BLaER1 treated with 17β-estradiol and CSF1 and Interleukin-3, amounts not matched to agents 10 nM and 100 nM (cell line): ENCODE measurements around the gene PRKCH.

Experiments used
- H3K27ac ChIP-seq, 11 experiments: shearing (Covaris generic); formaldehyde crosslinking; 2 replicates each; pipeline ENCODE4 v1.8.1; 2022
- H3K27me3 ChIP-seq, 11 experiments: shearing (Covaris generic); formaldehyde crosslinking; 2 replicates each; pipeline ENCODE4 v1.8.1; 2022
- H3K36me3 ChIP-seq, 11 experiments: shearing (Covaris generic); formaldehyde crosslinking; 2 replicates each; pipeline ENCODE4 v1.8.1; 2022
- H3K4me1 ChIP-seq, 10 experiments: shearing (Covaris generic); formaldehyde crosslinking; 2 replicates each; pipeline ENCODE4 v1.8.1; 2022
- H3K4me2 ChIP-seq, 11 experiments: shearing (Covaris generic); formaldehyde crosslinking; 2 replicates each; pipeline ENCODE4 v1.8.1; 2022
- H3K4me3 ChIP-seq, 10 experiments: shearing (Covaris generic); formaldehyde crosslinking; 2 replicates each; pipeline ENCODE4 v1.8.1; 2022
- H3K9ac ChIP-seq, 11 experiments: shearing (Covaris generic); formaldehyde crosslinking; 2 replicates each; pipeline ENCODE4 v1.8.1; 2022
- H3K9me3 ChIP-seq, 11 experiments: shearing (Covaris generic); formaldehyde crosslinking; replicated peaks in 1 of 11; 2 replicates each; pipeline ENCODE4 v1.8.1; 2022
- H4K20me1 ChIP-seq, 11 experiments: shearing (Covaris generic); formaldehyde crosslinking; 2 replicates each; pipeline ENCODE4 v1.8.1; 2022
- Cebpa-rat ChIP-seq, 11 experiments: shearing (Covaris generic); IDR thresholded peaks; 2 replicates each; pipeline ENCODE4 v1.8.1; 2022

PRKCH gene

GRCh38 chr14:61492474-61492873 is 171.1 kb downstream of the PRKCH start:
- Histone ChIP-seq H3K27ac (peak overlapping the region in 7 of 11 experiments; percentile 15 to 89 (median 70); a peak in 12 of 22 replicates), H3K4me3 (no peak overlapping the region), H4K20me1 (no peaks in the 10 kb centered on the region), H3K9me3 (peaks cover 0 to 6% (median 0%) of the 10 kb centered on the region in 11 experiments; a peak in 1 of 22 replicates), H3K4me1 (peaks cover 13 to 81% (median 52%) of the 10 kb centered on the region in 10 experiments), H3K27me3 (no peaks in the 10 kb centered on the region), H3K4me2 (peak overlapping the region in 7 of 11 experiments; percentile 49 to 83 (median 67); a peak in 14 of 22 replicates), H3K9ac (peak overlapping the region in 4 of 11 experiments; percentile 22 to 69 (median 58); a peak in 8 of 22 replicates), H3K36me3 (peaks cover 0 to 77% (median 20%) of the 10 kb centered on the region in 11 experiments; a peak in 11 of 22 replicates)
- no peak for TF ChIP-seq Cebpa-rat (IDR thresholded peaks at IDR 0.05)

DNA sequence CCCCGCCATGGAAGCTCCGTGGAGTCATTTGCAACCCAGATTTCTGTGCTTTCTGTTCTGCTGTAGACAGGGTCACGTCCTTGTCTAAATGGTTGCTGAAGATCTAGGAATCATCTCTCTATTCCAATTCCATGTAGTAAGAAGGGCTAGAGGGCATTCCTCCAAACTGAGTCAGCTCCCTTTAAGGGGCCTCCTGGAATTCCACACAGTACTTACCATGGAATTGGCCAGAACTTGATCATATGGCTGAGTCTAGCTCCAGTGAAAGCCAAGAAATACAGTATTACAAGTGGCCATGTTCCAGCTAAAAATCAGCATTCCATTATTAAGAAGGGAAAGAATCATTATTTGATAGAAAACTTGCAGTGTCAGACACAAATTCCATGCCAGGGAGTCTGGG is 171.9 kb downstream of the PRKCH start:
- Histone ChIP-seq H3K27ac (peak overlapping the region in 6 of 11 experiments; percentile 45 to 89 (median 75); a peak in 11 of 22 replicates), H3K4me3 (no peak overlapping the region), H3K36me3 (peaks cover 0 to 75% (median 20%) of the 10 kb centered on the region in 11 experiments; a peak in 11 of 22 replicates), H3K9me3 (peaks cover 0 to 6% (median 0%) of the 10 kb centered on the region in 11 experiments; a peak in 1 of 22 replicates), H3K27me3 (no peaks in the 10 kb centered on the region), H3K9ac (0 out of 22 replicates have a peak overlapping the region, but pooled peaks of 1 of the 11 experiments have one; percentile 50), H3K4me2 (peak overlapping the region in 5 of 11 experiments; percentile 65 to 83 (median 75); a peak in 9 of 22 replicates), H3K4me1 (peaks cover 13 to 80% (median 52%) of the 10 kb centered on the region in 10 experiments), H4K20me1 (no peaks in the 10 kb centered on the region)
- TF ChIP-seq Cebpa-rat (IDR thresholded peaks at IDR 0.05): no peak

DNA sequence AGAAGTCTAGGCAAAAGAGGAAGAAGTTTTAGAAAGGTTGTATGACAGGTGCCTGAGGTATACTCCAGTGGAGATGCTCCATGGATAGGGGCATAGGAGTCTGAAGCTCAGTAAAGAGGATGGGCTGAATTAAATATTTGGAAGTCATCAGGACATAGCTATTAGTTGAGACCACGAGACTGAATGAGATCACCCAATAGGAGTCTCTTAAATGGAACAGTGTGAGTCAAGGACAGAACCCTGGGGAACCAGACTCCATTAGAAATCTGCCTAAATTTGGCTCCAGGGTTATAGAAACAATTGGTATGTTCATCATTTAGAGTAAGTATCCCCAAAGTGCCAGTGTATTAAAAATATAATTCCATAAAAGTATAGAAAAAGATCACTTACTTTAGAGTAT is 172.6 kb downstream of the PRKCH start:
- Histone ChIP-seq H3K4me3 (no peak overlapping the region), H3K9me3 (peaks cover 0 to 6% (median 0%) of the 10 kb centered on the region in 11 experiments; a peak in 1 of 22 replicates), H3K27ac (peak overlapping the region in 2 of 11 experiments; percentile 83 to 89; a peak in 2 of 22 replicates), H3K9ac (no peak overlapping the region), H3K27me3 (no peaks in the 10 kb centered on the region), H3K4me2 (peak overlapping the region in 5 of 11 experiments; percentile 28 to 83 (median 75); a peak in 8 of 22 replicates), H3K4me1 (peaks cover 13 to 80% (median 48%) of the 10 kb centered on the region in 10 experiments), H4K20me1 (no peaks in the 10 kb centered on the region), H3K36me3 (peaks cover 0 to 69% (median 20%) of the 10 kb centered on the region in 11 experiments; a peak in 11 of 22 replicates)
- no peak for TF ChIP-seq Cebpa-rat (IDR thresholded peaks at IDR 0.05)

DNA sequence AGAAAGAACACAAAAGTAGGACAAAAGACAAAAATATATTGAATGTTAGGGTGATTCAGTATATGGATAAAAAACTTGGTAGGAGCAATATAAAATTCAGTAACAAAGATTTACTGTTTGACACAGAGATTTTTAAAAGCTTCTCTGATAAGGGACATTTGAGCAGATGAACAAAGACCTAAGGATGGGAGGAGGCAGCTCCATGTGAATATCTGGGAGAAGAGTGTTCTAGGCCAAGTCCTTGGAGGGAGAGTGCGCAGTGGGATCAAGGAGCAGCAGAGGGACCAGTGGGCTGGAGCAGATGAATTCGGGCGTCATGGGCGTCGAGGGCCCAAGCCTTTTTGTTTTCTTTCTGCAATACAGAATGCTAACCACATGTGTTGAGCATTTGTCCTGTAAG is 174.4 kb downstream of the PRKCH start:
- no peak overlapping the region for H3K4me2 ChIP-seq
- peaks cover 10 to 80% (median 33%) of the 10 kb centered on the region in 10 experiments; a peak in 19 of 20 replicates for H3K4me1 ChIP-seq
- no peak overlapping the region for H3K4me3 ChIP-seq
- no peaks in the 10 kb centered on the region for H3K27me3 ChIP-seq
- no peak overlapping the region for H3K9ac ChIP-seq
- H4K20me1 ChIP-seq: no peaks in the 10 kb centered on the region
- H3K36me3 ChIP-seq: peaks cover 0 to 56% (median 16%) of the 10 kb centered on the region in 11 experiments; a peak in 11 of 22 replicates
- TF ChIP-seq Cebpa-rat (IDR thresholded peaks at IDR 0.05): no peak
- peaks cover 0 to 6% (median 0%) of the 10 kb centered on the region in 11 experiments; a peak in 1 of 22 replicates for H3K9me3 ChIP-seq
- H3K27ac ChIP-seq: no peak overlapping the region

- no peak overlapping the region for H3K4me3 ChIP-seq
- H3K36me3 ChIP-seq: peaks cover 0 to 33% (median 10%) of the 10 kb centered on the region in 11 experiments; a peak in 11 of 22 replicates
- no peaks in the 10 kb centered on the region for H4K20me1 ChIP-seq
- H3K4me1 ChIP-seq: peaks cover 26 to 80% (median 34%) of the 10 kb centered on the region in 10 experiments
- no peak for TF ChIP-seq Cebpa-rat (IDR thresholded peaks at IDR 0.05)
- H3K27ac ChIP-seq: no peak overlapping the region; a peak in 1 of 22 replicates
- H3K9ac ChIP-seq: no peak overlapping the region
- no peaks in the 10 kb centered on the region for H3K27me3 ChIP-seq
- peaks cover 0 to 6% (median 0%) of the 10 kb centered on the region in 11 experiments; a peak in 1 of 22 replicates for H3K9me3 ChIP-seq
- H3K4me2 ChIP-seq: peak overlapping the region in 2 of 11 experiments; percentile 6 to 23; a peak in 1 of 22 replicates
Observed at GRCh38 chr14:61498303-61498702, 176.9 kb downstream of the PRKCH start.

DNA sequence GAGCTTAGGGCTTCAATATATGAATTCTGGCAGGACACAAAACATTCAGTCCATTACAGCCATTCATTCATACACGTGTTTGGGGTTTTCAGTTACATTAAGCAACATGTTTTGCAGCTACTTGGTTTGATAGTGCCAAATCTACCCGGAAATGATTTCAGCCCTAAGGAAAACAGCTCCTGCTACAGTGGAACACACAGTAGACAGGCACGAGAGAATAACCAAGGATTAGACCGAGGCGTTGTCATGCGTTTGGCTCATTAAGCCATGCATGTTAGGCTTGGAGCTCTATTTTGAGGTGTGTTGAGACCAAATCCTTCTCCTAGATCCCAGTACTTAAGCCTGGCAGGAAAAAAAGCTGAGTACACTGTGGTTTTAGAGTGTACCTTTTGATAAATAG is 177.4 kb downstream of the PRKCH start:
- Histone ChIP-seq H3K27ac (no peak overlapping the region; a peak in 1 of 22 replicates), H4K20me1 (no peaks in the 10 kb centered on the region), H3K36me3 (peaks cover 0 to 31% (median 10%) of the 10 kb centered on the region in 11 experiments; a peak in 11 of 22 replicates), H3K9ac (no peak overlapping the region), H3K4me1 (peaks cover 31 to 80% (median 39%) of the 10 kb centered on the region in 10 experiments), H3K27me3 (no peaks in the 10 kb centered on the region), H3K9me3 (peaks cover 0 to 6% (median 0%) of the 10 kb centered on the region in 11 experiments; a peak in 1 of 22 replicates), H3K4me3 (no peak overlapping the region), H3K4me2 (peak overlapping the region in 2 of 11 experiments; percentile 34 to 35; a peak in 2 of 22 replicates)
- no peak for TF ChIP-seq Cebpa-rat (IDR thresholded peaks at IDR 0.05)

GRCh38 chr14:61499991-61500390 is 178.6 kb downstream of the PRKCH start:
- Histone ChIP-seq H3K4me1 (peaks cover 34 to 80% (median 43%) of the 10 kb centered on the region in 10 experiments), H3K36me3 (peaks cover 0 to 31% (median 10%) of the 10 kb centered on the region in 11 experiments; a peak in 11 of 22 replicates), H3K4me2 (peak overlapping the region in 3 of 11 experiments; percentile 3 to 71 (median 33); a peak in 4 of 22 replicates), H3K9me3 (peaks cover 0 to 12% (median 5%) of the 10 kb centered on the region in 11 experiments; a peak in 7 of 22 replicates), H3K27ac (no peak overlapping the region; a peak in 1 of 22 replicates), H4K20me1 (no peaks in the 10 kb centered on the region), H3K4me3 (no peak overlapping the region), H3K9ac (no peak overlapping the region), H3K27me3 (no peaks in the 10 kb centered on the region)
- no peak for TF ChIP-seq Cebpa-rat (IDR thresholded peaks at IDR 0.05)

DNA sequence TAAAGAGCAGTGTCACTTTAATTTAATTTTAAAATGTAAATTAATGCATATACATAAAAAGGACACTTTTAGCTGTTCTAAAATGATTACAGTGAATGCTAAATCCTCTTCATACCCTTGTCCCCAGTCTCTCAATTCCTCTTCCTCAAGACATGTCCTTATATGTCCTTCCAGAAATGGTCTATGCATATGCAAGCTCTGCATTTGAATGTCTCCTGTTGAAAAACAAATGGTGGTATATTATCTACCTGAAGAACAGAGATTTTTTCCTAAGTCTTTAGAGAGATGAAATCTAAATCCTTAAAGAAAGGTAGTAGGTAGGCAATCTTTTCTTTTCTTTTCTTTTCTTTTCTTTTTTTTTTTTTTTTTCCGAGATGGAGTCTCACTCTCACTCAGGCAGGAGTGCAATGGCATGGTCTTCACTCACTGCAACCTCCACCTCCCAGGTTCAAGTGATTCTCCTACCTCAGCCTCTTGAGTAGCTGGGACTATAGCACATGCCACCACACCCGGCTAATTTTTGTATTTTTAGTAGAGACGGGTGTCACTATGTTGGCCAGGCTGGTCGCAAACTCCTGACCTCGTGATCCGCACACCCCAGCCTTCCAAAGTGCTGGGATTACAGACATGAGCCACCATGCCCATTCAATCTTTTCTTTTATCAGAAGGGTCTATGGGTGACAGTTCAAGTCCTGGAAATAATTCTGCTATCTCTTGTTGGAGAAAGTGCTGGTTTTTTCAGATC is 180.5 kb downstream of the PRKCH start:
- peak overlapping the region; percentile 49 to 79 (median 71) for H3K4me2 ChIP-seq
- H3K36me3 ChIP-seq: peaks cover 0 to 16% (median 0%) of the 10 kb centered on the region in 11 experiments; a peak in 6 of 22 replicates
- peak overlapping the region in 7 of 11 experiments; percentile 66 to 81 (median 73); a peak in 11 of 22 replicates for H3K9ac ChIP-seq
- peaks cover 0 to 12% (median 5%) of the 10 kb centered on the region in 11 experiments; a peak in 7 of 22 replicates for H3K9me3 ChIP-seq
- TF ChIP-seq Cebpa-rat (IDR thresholded peaks at IDR 0.05): no peak
- no peaks in the 10 kb centered on the region for H4K20me1 ChIP-seq
- H3K27me3 ChIP-seq: no peaks in the 10 kb centered on the region
- H3K4me3 ChIP-seq: no peak overlapping the region
- peak overlapping the region; percentile 72 to 90 (median 84) for H3K27ac ChIP-seq
- H3K4me1 ChIP-seq: peaks cover 51 to 88% (median 58%) of the 10 kb centered on the region in 10 experiments
